Activated CD4-positive, alpha-beta T cell treated with anti-CD3 and anti-CD28 coated beads, Interleukin-2, amount 50 U/mL, for 24 hours (primary cell): ENCODE measurements around the gene PJA1.

Experiments used
- DNase-seq, 2 donors: peaks; one replicate each; pipeline ENCODE4 v3.0.0-alpha.2; 2020; ENCODE audit warnings: low read depth in 1 of 2, low spot score in 1 of 2

Gene PJA1

DNA sequence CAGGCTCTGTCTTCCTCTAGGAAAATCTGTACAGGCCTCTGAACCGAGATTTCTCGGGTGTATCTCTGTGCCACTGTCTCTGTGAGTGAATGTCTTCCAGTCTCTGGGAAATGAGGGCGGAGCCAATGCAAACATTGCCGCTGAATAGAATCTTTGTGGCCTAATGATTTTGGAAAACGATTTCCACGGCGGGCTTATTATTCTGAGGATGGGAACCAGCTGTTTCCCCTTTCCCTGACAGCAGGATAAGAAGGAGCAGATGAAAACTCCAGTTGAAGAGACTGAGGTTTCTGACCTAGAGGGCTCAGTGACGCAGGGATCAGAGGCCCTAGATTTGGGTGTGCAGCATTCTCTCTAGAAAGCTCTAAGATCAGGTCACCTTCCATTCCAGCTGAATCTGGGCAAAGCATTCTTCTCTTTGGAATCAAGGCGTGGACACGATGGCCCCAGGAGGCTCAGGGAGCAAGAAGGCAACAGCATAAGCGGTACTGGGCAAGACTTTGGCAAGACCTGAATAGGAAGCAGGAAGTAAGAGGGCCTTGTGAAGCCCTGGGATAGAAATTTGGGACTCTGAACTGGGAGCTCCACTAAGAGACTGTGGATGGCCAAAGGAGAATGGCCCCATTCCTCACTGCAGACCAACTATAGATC is 47.3 kb downstream of the PJA1 start:
- DNase-seq, result no peak

- DNase-seq, result no peak
Measured at GRCh38 chrX:69116077-69116476, 49.2 kb downstream of the PJA1 start.

- DNase-seq, result no peak
Measured at GRCh38 chrX:69113723-69114122, 51.5 kb downstream of the PJA1 start.
